ENCODE data around the gene SUPT7L.

- TF ChIP-seq POLR2A (IDR thresholded peaks at IDR 0.05; ENCODE audit: low read depth, low read length) (no peak), PAX5 (IDR thresholded peaks at IDR 0.05; ENCODE audit: insufficient read depth, low read length, severe bottlenecking) (no peak), POLR2AphosphoS5 (IDR thresholded peaks at IDR 0.05; ENCODE audit: low read depth, low read length) (no peak), TAF1 (IDR thresholded peaks at IDR 0.05; ENCODE audit: low read depth, low read length) (no peak), SPI1 (IDR thresholded peaks at IDR 0.05; ENCODE audit: low read depth, low read length) (no peak), POU2F2 (IDR thresholded peaks at IDR 0.05; ENCODE audit: low read depth, low read length) (no peak)
Measured at GRCh38 chr2:27708257-27708654, 44.8 kb upstream of the SUPT7L start.

Data from GM12891 (cell line).